GM19324 (cell line): ENCODE measurements around the gene FABP3.
"Not testable (repeated sequence)": the region's sequence is repeated elsewhere in the genome, so short reads cannot be mapped to it uniquely, and the experiment has no call there.

Source experiments
- ATAC-seq: cut with Tn5 transposase; IDR thresholded peaks from one replicate; pipeline ENCODE4 v1.9.1; 2021; ENCODE audit warnings: mild to moderate bottlenecking, moderate library complexity; ENCODE audit not compliant: unreplicated experiment, low FRiP score

The FABP3 gene

GRCh38 chr1:31399976-31400375 lies 27.1 kb upstream of the FABP3 start:
- ATAC-seq = no peak

- no peak for ATAC-seq
Observed at GRCh38 chr1:31398246-31398645, 25.4 kb upstream of the FABP3 start.

- ATAC-seq = no peak
Observed at GRCh38 chr1:31397360-31398095, 24.7 kb upstream of the FABP3 start.

- ATAC-seq = no peak
Observed at GRCh38 chr1:31396633-31397351, 23.9 kb upstream of the FABP3 start.

- peak; percentile 76 for ATAC-seq
Observed at GRCh38 chr1:31394584-31395193, 21.8 kb upstream of the FABP3 start.

- ATAC-seq = no peak
Observed at GRCh38 chr1:31393463-31393862, 20.6 kb upstream of the FABP3 start.

- no peak for ATAC-seq
Observed at GRCh38 chr1:31390071-31390470, 17.2 kb upstream of the FABP3 start.

- no peak for ATAC-seq
Observed at GRCh38 chr1:31389616-31390015, 16.7 kb upstream of the FABP3 start.

- no peak for ATAC-seq
Observed at GRCh38 chr1:31387612-31388011, 14.7 kb upstream of the FABP3 start.

GRCh38 chr1:31386576-31387243 lies 13.8 kb upstream of the FABP3 start:
- ATAC-seq = not testable (repeated sequence)

GRCh38 chr1:31383967-31384366 lies 11.1 kb upstream of the FABP3 start:
- no peak for ATAC-seq

- no peak for ATAC-seq
Observed at GRCh38 chr1:31382379-31382989, 9.6 kb upstream of the FABP3 start.

GRCh38 chr1:31381394-31382294 lies 8.8 kb upstream of the FABP3 start:
- ATAC-seq = no peak

GRCh38 chr1:31380181-31380580 lies 7.3 kb upstream of the FABP3 start:
- no peak for ATAC-seq

GRCh38 chr1:31378001-31378400 lies 5.1 kb upstream of the FABP3 start:
- no peak for ATAC-seq

- no peak for ATAC-seq
Observed at GRCh38 chr1:31377364-31377863, 4.5 kb upstream of the FABP3 start.

GRCh38 chr1:31376375-31377134 lies 3.7 kb upstream of the FABP3 start:
- no peak for ATAC-seq

- no peak for ATAC-seq
Observed at GRCh38 chr1:31374511-31375196, 1.8 kb upstream of the FABP3 start.
